Stomach (tissue), 9 donors: ENCODE measurements around the gene LRP10. TPM values are rescaled to one million over a fixed set of nuclear protein-coding genes. Genes with fewer than 3 reads are reported as not detected.
A peak's percentile ranks its signal among the peaks of the same experiment; 100 is the strongest.

ENCODE experiments used
- DNase-seq, 2 donors: peaks; one replicate each; pipeline versions ENCODE4 v3.0.0 to v3.0.0-alpha.2; 2013 to 2019
- H3K27ac ChIP-seq, 5 donors: fragments of 200-600 bp in 4 of 5; sonication (generic) in 4 of 5; one replicate each; pipeline ENCODE4 v1.5.1; 2013 to 2019; ENCODE audit warnings: mild to moderate bottlenecking in 1 of 5, moderate library complexity in 1 of 5
- H3K27me3 ChIP-seq, 3 donors: fragments of 200-600 bp; sonication (generic); one replicate each; pipeline ENCODE4 v1.5.1; 2017 to 2019; ENCODE audit warnings: mixed run types in 1 of 3
- H3K36me3 ChIP-seq, 4 donors: fragments of 200-600 bp; sonication (generic); 1 replicate in 3 of 4; 2 replicates in 1 of 4; pipeline ENCODE4 v1.5.1; 2016 to 2019
- H3K4me1 ChIP-seq, 4 donors: fragments of 200-600 bp; sonication (generic); one replicate each; pipeline ENCODE4 v1.5.1; 2016 to 2019
- H3K4me3 ChIP-seq, 4 donors: fragments of 200-600 bp; sonication (generic) in 3 of 4; one replicate each; pipeline ENCODE4 v1.5.1; 2016 to 2019; ENCODE audit warnings: mild to moderate bottlenecking in 1 of 4
- H3K9me3 ChIP-seq, 4 donors: fragments of 200-600 bp; sonication (generic); one replicate each; pipeline ENCODE4 v1.5.1; 2016 to 2019
- EP300 ChIP-seq: sonication (generic); formaldehyde crosslinking; IDR thresholded peaks from one replicate; pipeline ENCODE4 v1.6.1; 2017; ENCODE audit warnings: antibody characterized with exemption
- POLR2A ChIP-seq, 4 donors: fragments of 450-650 bp; IDR thresholded peaks; one replicate each; pipeline ENCODE4 v1.6.1; 2016; ENCODE audit warnings: antibody characterized with exemption in 4 of 4, control low read depth in 2 of 4, mild to moderate bottlenecking in 1 of 4, moderate library complexity in 1 of 4
- POLR2AphosphoS5 ChIP-seq, 3 donors: sonication (generic); formaldehyde crosslinking; IDR thresholded peaks; one replicate each; pipeline ENCODE4 v1.6.1; 2016; ENCODE audit warnings: antibody characterized with exemption in 3 of 3
- WGBS, 5 donors: extraction: QIAGEN DNeasy Blood & Tissue Kit in 3 of 5; methylation state at CpG; one replicate each; pipeline versions ENCODE4 v1.1.5 to v1.1.7; 2013 to 2018; 5-methylcytosine and 5-hydroxymethylcytosine counted together
- intact Hi-C: fragments of 100-400 bp; cut with DNase I; formaldehyde crosslinking; loops from one replicate; pipeline ENCODE4 v1.15.1; 2023; ENCODE audit warnings: low total_unique reads
- polyA plus RNA-seq, 3 donors: library from polyadenylated mRNA; stranded (reverse); fragments of 200-250 nt; gene quantifications; one replicate each; pipeline ENCODE4 v1.2.3, GENCODE V29; 2013
- total RNA-seq, 5 donors: library from RNA; depleted of rRNA; stranded (reverse); fragments of >200 nt; gene quantifications; one replicate each; pipeline versions ENCODE4 v1.1.0 to v1.2.3, GENCODE V29; 2014 to 2016
- TF ChIP-seq, protein P1 (sequence below), 7 experiments: fragments of 450-650 bp in 4 of 7; fragments of 200-600 bp in 3 of 7; sonication (generic) in 3 of 7; IDR thresholded peaks; one replicate each; pipeline ENCODE4 v1.5.1; 2016 to 2019; ENCODE audit warnings: antibody characterized with exemption in 7 of 7, control low read depth in 2 of 7, mild to moderate bottlenecking in 1 of 7
- donor health status: healthy with polysubstance abuse.
- donor health status: Bipolar disorder and iron deficiency.
- donor health status: healthy.

Gene LRP10
- total and polyA plus RNA-seq, 8 donors, result 25.1 to 277 (median 63.6) TPM

DNA sequence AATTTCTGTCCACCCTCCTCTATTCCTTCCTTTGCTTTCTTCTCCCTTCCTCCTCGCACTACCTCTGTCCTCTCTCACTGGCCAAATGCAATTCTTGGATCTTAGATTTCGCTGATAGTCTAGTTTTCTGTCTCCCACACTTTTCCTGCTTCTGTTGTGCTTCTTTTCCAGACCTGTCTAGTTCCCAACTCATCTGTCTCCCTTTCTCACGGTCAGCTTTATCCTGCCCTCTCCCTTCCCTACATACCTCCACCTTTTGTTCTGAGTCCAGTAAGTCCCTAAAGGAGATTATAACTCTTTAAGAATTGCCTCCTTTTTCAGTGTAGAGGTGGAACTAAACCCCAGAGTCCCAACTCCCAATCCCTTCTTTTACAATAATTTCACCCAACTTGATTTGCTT is 36.0 kb upstream of the LRP10 start:
- H3K9me3 ChIP-seq, result no peaks in the 10 kb centered on the region
- H3K36me3 ChIP-seq, result peaks cover 7 to 35% (median 23%) of the 10 kb centered on the region in 4 donors
- intact Hi-C loops, result no loop called here
- H3K27me3 ChIP-seq, result no peaks in the 10 kb centered on the region
- H3K27ac ChIP-seq, result peak overlapping the region; percentile 90 to 97 (median 93)
- no peak overlapping the region for H3K4me3 ChIP-seq
- 69 to 78% (median 73%) methylated on average over 3 of the region's 3 CpGs for WGBS, 5 donors
- TF ChIP-seq EP300 (no peak), POLR2AphosphoS5 (IDR thresholded peaks at IDR 0.05) (no peak), POLR2A (IDR thresholded peaks at IDR 0.05) (no peak)
- TF ChIP-seq, protein P1, sequence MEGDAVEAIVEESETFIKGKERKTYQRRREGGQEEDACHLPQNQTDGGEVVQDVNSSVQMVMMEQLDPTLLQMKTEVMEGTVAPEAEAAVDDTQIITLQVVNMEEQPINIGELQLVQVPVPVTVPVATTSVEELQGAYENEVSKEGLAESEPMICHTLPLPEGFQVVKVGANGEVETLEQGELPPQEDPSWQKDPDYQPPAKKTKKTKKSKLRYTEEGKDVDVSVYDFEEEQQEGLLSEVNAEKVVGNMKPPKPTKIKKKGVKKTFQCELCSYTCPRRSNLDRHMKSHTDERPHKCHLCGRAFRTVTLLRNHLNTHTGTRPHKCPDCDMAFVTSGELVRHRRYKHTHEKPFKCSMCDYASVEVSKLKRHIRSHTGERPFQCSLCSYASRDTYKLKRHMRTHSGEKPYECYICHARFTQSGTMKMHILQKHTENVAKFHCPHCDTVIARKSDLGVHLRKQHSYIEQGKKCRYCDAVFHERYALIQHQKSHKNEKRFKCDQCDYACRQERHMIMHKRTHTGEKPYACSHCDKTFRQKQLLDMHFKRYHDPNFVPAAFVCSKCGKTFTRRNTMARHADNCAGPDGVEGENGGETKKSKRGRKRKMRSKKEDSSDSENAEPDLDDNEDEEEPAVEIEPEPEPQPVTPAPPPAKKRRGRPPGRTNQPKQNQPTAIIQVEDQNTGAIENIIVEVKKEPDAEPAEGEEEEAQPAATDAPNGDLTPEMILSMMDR (IDR thresholded peaks at IDR 0.05), result no peak
- no peak for DNase-seq
- peaks cover 19 to 52% (median 36%) of the 10 kb centered on the region in 4 donors for H3K4me1 ChIP-seq

DNA sequence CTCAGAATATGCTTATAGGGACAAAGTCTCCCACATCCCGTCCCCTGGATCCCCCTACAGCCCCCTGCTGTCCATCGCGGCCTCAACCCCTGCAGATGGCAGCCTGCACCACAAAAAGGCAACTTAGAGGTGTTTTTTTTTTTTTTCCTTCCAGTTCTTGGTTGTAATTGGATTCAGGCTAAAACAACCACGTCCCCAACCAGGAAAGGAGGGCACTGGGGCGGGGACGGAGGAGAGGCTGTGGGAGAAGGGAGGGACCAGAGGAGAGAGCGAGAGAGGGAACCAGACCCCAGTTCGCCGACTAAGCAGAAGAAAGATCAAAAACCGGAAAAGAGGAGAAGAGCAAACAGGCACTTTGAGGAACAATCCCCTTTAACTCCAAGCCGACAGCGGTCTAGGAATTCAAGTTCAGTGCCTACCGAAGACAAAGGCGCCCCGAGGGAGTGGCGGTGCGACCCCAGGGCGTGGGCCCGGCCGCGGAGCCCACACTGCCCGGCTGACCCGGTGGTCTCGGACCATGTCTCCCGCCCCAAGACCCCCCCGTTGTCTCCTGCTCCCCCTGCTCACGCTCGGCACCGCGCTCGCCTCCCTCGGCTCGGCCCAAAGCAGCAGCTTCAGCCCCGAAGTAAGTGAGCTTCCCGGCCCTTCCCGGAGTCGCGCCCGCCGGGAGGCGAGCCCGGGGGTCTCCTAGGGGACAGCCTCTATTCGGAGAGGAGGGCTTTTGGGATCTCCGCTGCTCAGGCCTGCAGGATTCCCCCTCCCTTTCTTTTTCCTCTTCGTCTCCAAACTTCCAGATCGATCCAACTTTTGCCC is 35.0 kb upstream of the LRP10 start, which contains the start of gene MMP14:
TSS of gene MMP14 (plus strand) at position 285 of the 813 bp plus-strand sequence. CDS start at position 518, 233 bp downstream.
- intact Hi-C loops, result no loop called here
- DNase-seq, result peak; percentile 69 to 93
- Histone ChIP-seq H3K4me3 (peak within 1 kb of the TSS; percentile 68 to 95 (median 74)), H3K4me1 (peaks cover 15 to 52% (median 36%) of the 10 kb centered on the region in 4 donors), H3K9me3 (no peaks in the 10 kb centered on the region), H3K27me3 (no peaks in the 10 kb centered on the region), H3K27ac (peak within 1 kb of the TSS; percentile 90 to 97 (median 93)), H3K36me3 (peaks cover 14 to 44% (median 30%) of the 10 kb centered on the region in 4 donors)
- WGBS, 5 donors, result 5 to 16% (median 6%) methylated on average over 36 to 46 of the region's 46 CpGs
- TF ChIP-seq, protein P1 (IDR thresholded peaks at IDR 0.05), result peak in 3 of 7 experiments; percentile 19 to 36 (median 36)
- TF ChIP-seq EP300 (no peak), POLR2A (IDR thresholded peaks at IDR 0.05) (peak in 1 of 4 donors; percentile 38), POLR2AphosphoS5 (IDR thresholded peaks at IDR 0.05) (peak; percentile 40 to 81 (median 72))

DNA sequence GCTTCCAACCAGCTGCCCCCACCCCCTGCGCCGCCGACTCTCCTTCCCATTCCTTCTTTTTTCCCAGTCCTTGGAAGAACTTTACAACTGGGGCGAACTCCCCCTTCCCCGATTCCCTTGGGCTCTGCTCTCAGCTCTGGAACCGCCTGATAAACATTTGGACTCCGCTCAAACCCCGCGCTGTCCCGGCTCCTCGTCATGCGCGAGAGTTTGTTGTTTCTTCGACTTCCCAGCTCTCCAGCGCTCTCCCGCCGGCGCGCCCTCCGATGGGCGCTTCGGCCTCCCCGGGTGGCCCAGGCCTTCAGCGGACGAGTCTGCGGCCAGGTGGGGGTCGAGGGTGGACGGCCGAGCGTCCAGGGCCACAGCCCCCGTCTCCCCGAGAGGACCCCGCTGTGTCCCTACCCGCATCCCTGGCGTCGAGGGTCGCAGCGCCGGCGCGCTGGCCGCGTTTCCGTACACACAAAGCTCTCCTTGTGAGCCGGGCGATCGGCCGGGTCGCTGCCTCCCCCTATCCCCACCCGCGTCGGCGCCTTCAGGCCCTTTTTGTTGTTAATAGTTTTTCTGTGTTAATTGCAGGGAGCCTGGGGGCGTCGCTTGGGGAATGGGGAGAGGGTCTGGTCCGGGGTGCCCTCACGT is 34.3 kb upstream of the LRP10 start:
- Histone ChIP-seq H3K36me3 (peaks cover 21 to 47% (median 38%) of the 10 kb centered on the region in 4 donors), H3K27me3 (no peaks in the 10 kb centered on the region), H3K9me3 (no peaks in the 10 kb centered on the region), H3K4me1 (peaks cover 15 to 57% (median 41%) of the 10 kb centered on the region in 4 donors), H3K4me3 (peak overlapping the region; percentile 68 to 95 (median 74)), H3K27ac (peak overlapping the region; percentile 90 to 97 (median 93))
- intact Hi-C loops, result no loop called here
- WGBS, 5 donors, result 1 to 5% (median 3%) methylated on average over 40 to 57 of the region's 57 CpGs
- DNase-seq, result peak; percentile 71 to 87
- no peak for TF ChIP-seq EP300
- peak in 2 of 3 donors; percentile 3 to 18 for TF ChIP-seq POLR2AphosphoS5 (IDR thresholded peaks at IDR 0.05)

DNA sequence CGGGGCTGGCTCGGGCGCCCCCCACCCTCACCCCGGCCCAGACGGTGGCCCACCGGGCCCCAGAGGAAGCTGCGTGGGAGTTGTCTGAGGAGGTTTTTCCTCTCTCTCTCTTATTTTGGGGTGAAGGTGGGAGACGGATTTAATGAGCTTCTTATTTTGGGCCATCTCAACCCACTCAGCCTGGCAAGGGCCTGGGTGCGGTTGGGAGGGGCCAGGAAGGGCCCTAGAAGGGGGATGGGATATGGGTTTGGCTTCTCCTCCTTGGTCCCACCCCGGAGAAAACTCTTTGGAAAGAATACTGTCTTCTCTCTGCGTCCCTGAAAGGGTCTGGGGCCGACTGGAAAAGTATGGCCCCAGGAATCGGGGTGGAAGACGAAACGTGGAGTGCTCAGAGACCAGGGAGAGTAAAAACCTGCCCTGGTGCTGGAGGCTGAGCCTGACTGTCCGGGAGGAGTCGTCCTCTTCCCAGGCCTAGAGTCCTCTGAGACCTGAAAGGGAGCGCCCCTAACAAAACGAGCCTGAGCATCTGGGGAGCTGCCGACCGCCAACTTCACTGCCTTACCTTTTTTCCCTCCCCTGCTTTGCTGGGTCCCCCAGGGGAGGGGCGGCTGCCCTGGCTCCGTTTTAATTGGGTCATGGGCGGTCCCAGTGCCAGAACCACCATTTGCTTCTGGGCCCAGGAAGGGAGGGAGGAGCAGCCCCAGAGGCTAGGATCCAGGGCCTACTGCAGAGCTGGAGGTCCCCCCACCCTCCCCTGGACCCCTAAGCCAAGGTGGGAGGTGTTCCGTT is 33.6 kb upstream of the LRP10 start:
- DNase-seq, result peak in 1 of 2 donors; percentile 69
- Histone ChIP-seq H3K9me3 (no peaks in the 10 kb centered on the region), H3K36me3 (peaks cover 28 to 47% (median 44%) of the 10 kb centered on the region in 4 donors), H3K27ac (peak overlapping the region; percentile 90 to 97 (median 93)), H3K4me1 (peaks cover 15 to 59% (median 44%) of the 10 kb centered on the region in 4 donors), H3K27me3 (no peaks in the 10 kb centered on the region), H3K4me3 (peak overlapping the region; percentile 68 to 95 (median 74))
- 7 to 20% (median 15%) methylated on average over 15 to 25 of the region's 25 CpGs for WGBS, 5 donors
- intact Hi-C loops, result no loop called here
- TF ChIP-seq POLR2AphosphoS5 (IDR thresholded peaks at IDR 0.05) (peak in 2 of 3 donors; percentile 31 to 36), POLR2A (IDR thresholded peaks at IDR 0.05) (no peak)
